ENCODE data around the gene LSM12.

GRCh38 chr17:44079877-44080821, 13.7 kb upstream of the LSM12 start:
- TF ChIP-seq POLR2A (IDR thresholded peaks at IDR 0.05) (no peak), CTCF (IDR thresholded peaks at IDR 0.05 in 8 of 11, conservative IDR thresholded peaks at IDR 0.05 in 3 of 11) (no peak), POLR2AphosphoS5 (IDR thresholded peaks at IDR 0.05) (peak in 1 of 3 donors; percentile 32)

Data from spleen (tissue), 7 donors.